ENCODE data around the gene TTC28. TPM values are rescaled to one million over a fixed set of nuclear protein-coding genes. Genes with fewer than 3 reads are reported as not detected.

TTC28 gene
- total RNA-seq, 3 donors from 2014 or later = 0.66 to 0.90 (median 0.71) TPM

DNA sequence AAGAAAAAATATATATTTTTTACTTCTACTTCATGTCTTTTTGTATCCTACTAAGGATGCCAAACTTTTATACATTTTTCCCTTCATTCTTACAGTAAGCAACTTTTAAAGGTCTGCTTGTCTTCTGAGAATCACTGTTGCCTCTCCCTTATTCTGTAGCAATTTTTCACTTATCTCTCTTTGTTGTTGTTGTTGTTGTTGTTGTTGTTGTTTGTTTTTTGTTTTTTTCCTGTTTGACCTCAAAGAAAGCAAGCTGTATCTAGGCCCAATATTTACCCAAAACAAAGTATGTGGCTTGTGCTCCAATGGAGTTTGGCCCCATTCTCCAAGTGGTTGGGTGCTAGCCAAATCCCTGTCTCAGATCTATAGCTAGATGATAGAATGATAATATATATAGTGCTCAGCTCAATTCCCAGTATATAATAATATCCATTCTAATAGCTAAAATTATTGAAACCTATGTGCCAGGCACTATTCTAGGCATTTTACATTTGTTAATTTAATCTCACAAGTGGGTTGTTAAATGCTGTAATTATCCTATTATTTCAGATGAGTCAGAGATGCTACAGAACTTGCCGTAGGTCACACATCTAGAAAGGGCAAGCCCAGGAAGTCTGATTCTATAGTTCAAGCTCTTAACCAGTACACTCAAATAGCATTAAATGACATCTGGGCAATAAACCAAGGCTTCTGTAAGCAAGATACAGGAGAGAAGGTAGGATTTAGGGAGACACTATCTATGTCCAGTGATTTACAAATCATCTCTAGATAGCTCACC lies 555.5 kb downstream of the TTC28 start:
- H3K36me3 Mint-ChIP-seq (ENCODE audit: insufficient read depth) = no peaks in the 10 kb centered on the region
- no peaks in the 10 kb centered on the region for H3K9me3 Mint-ChIP-seq
- no peak for DNase-seq
- no peak overlapping the region for H3K4me3 Mint-ChIP-seq
- ATAC-seq = no peak
- no peaks in the 10 kb centered on the region for H3K27me3 Mint-ChIP-seq (ENCODE audit: low read depth)
- H3K4me1 Mint-ChIP-seq (ENCODE audit: low read depth) = no peaks in the 10 kb centered on the region

GRCh38 chr22:28120691-28121592 lies 558.7 kb downstream of the TTC28 start:
- H3K9me3 Mint-ChIP-seq = no peaks in the 10 kb centered on the region

GRCh38 chr22:28118957-28119631 lies 560.5 kb downstream of the TTC28 start:
- Mint-ChIP-seq H3K4me3 (no peak overlapping the region), H3K9me3 (no peaks in the 10 kb centered on the region), H3K36me3 (ENCODE audit: insufficient read depth) (no peaks in the 10 kb centered on the region), H3K4me1 (ENCODE audit: low read depth) (no peaks in the 10 kb centered on the region), H3K27me3 (ENCODE audit: low read depth) (no peaks in the 10 kb centered on the region)
- DNase-seq (no peak), ATAC-seq (no peak)

More at GRCh38 chr22:28120691-28121592, 558.7 kb downstream of the TTC28 start:
- ATAC-seq (no peak), DNase-seq (no peak)
- Mint-ChIP-seq H3K27me3 (ENCODE audit: low read depth) (no peaks in the 10 kb centered on the region), H3K4me3 (no peak overlapping the region), H3K4me1 (ENCODE audit: low read depth) (no peaks in the 10 kb centered on the region), H3K36me3 (ENCODE audit: insufficient read depth) (no peaks in the 10 kb centered on the region)

DNA sequence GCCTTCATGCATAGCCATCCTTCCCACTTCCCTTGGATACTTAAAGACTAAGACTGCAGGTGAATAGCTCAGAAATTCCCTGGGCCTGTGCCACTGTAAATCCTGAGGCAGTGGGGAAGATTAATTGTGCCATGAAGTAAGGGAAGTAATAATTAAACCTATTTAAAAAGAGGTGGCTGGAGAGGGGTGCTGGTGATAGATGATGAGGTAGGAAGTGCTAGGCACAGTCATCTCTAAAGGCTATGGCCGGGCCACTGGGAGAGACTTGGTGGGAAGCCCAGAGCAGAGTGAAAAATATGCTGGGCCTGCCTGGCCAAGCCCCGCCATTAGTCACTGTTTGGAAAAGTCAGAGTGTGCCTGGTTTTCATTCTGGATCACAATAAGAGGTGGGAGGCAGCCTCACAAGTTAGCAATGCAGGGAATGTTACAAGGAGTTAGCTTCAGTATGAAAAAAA lies 563.4 kb downstream of the TTC28 start:
- DNase-seq = no peak
- no peak overlapping the region for H3K4me3 Mint-ChIP-seq
- no peaks in the 10 kb centered on the region for H3K9me3 Mint-ChIP-seq
- H3K27me3 Mint-ChIP-seq (ENCODE audit: low read depth) = no peaks in the 10 kb centered on the region
- H3K4me1 Mint-ChIP-seq (ENCODE audit: low read depth) = no peaks in the 10 kb centered on the region
- no peak for ATAC-seq
- H3K36me3 Mint-ChIP-seq (ENCODE audit: insufficient read depth) = no peaks in the 10 kb centered on the region

- no peaks in the 10 kb centered on the region for H3K9me3 Mint-ChIP-seq
- ATAC-seq = no peak
- DNase-seq = no peak
- no peak overlapping the region for H3K4me3 Mint-ChIP-seq
- H3K27me3 Mint-ChIP-seq (ENCODE audit: low read depth) = no peaks in the 10 kb centered on the region
- H3K36me3 Mint-ChIP-seq (ENCODE audit: insufficient read depth) = no peaks in the 10 kb centered on the region
- no peaks in the 10 kb centered on the region for H3K4me1 Mint-ChIP-seq (ENCODE audit: low read depth)
Measured at GRCh38 chr22:28115426-28115825, 564.2 kb downstream of the TTC28 start.

- Mint-ChIP-seq H3K4me1 (ENCODE audit: low read depth) (no peaks in the 10 kb centered on the region), H3K27me3 (ENCODE audit: low read depth) (no peaks in the 10 kb centered on the region), H3K4me3 (no peak overlapping the region), H3K36me3 (ENCODE audit: insufficient read depth) (no peaks in the 10 kb centered on the region), H3K9me3 (no peaks in the 10 kb centered on the region)
- no peak for DNase-seq
- ATAC-seq = no peak
Measured at GRCh38 chr22:28112548-28113043, 567.0 kb downstream of the TTC28 start.

DNA sequence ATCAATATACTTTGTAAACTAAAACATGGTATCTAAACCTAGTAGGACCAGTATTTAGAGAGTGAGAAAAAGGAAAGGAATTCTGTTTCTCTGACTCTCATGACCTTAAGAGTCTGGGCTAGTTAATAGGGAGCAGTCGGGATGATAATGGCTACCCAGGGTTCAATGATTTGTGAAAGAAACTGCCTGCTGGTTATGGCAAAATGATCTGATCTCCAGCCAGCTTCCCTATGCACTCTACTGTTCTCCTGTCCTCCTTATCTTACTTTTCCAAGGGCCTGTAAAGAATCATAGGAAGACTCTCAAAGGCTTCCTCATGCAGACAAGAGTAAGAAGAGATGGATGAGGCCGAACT lies 567.5 kb downstream of the TTC28 start:
- Mint-ChIP-seq H3K27me3 (ENCODE audit: low read depth) (no peaks in the 10 kb centered on the region), H3K9me3 (no peaks in the 10 kb centered on the region), H3K4me3 (no peak overlapping the region), H3K4me1 (ENCODE audit: low read depth) (no peaks in the 10 kb centered on the region), H3K36me3 (ENCODE audit: insufficient read depth) (no peaks in the 10 kb centered on the region)
- ATAC-seq (no peak), DNase-seq (no peak)

DNA sequence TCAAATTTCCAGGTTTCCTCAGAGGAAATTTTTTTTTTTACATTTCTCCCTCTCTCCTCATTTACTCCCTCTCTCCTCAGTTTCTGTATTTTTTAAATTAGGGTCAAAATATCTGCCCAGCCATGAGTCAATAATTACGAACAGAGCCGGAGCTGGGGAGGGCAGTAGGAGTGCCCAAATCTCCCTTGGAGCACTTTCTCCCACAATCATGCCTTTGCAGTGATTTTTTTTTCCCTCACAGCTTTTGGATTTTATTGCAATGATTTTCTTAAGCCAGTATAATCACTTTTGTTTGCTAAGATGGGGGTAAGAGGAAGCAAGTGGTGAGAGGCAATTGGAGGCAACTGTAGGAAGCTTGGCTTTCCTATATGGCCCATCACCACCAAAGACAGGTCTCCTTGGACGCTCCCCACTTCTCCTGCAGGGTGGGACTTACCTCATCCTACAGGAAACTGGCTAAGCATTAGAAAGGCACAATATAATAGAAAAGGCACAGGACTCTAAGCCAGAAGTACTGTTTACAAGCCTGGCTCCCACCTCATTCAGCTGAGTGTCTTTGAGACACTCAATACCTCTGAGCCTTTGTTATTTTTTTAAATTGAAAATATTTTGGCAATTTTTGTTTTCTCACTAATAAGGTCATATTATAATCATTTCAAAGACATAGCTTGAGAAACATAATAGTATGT lies 568.0 kb downstream of the TTC28 start:
- no peak for DNase-seq
- ATAC-seq = no peak
- Mint-ChIP-seq H3K9me3 (no peaks in the 10 kb centered on the region), H3K4me1 (ENCODE audit: low read depth) (no peaks in the 10 kb centered on the region), H3K27me3 (ENCODE audit: low read depth) (no peaks in the 10 kb centered on the region), H3K4me3 (no peak overlapping the region), H3K36me3 (ENCODE audit: insufficient read depth) (no peaks in the 10 kb centered on the region)

GRCh38 chr22:28108851-28109250 lies 570.8 kb downstream of the TTC28 start:
- no peaks in the 10 kb centered on the region for H3K27me3 Mint-ChIP-seq (ENCODE audit: low read depth)
- no peak for DNase-seq
- H3K9me3 Mint-ChIP-seq = no peaks in the 10 kb centered on the region
- ATAC-seq = no peak
- H3K4me1 Mint-ChIP-seq (ENCODE audit: low read depth) = no peaks in the 10 kb centered on the region
- H3K4me3 Mint-ChIP-seq = no peak overlapping the region
- no peaks in the 10 kb centered on the region for H3K36me3 Mint-ChIP-seq (ENCODE audit: insufficient read depth)

GRCh38 chr22:28106617-28107016 lies 573.0 kb downstream of the TTC28 start:
- DNase-seq (no peak), ATAC-seq (no peak)
- no peaks in the 10 kb centered on the region for H3K36me3 Mint-ChIP-seq (ENCODE audit: insufficient read depth)
- no peaks in the 10 kb centered on the region for H3K4me1 Mint-ChIP-seq (ENCODE audit: low read depth)
- H3K4me3 Mint-ChIP-seq = no peak overlapping the region
- H3K27me3 Mint-ChIP-seq (ENCODE audit: low read depth) = no peaks in the 10 kb centered on the region
- H3K9me3 Mint-ChIP-seq = no peaks in the 10 kb centered on the region

DNA sequence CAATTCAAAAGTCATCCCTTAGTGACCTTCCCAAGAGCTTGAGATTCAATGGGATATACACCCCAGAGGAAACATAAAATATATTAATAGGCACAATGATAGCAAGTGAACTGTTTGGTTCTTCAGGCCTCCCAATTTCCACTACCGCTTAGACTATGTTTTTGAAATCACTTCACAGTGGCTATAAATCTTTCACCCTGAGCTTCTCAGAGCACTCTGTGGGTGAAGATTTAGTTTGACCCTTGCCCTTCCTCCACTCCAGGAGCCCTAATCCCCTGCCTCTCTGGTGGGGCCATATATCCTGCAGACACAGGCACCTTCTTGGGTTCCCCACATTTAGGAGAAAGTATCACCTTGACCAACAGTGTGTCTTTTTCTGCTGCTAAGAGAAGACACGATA lies 573.7 kb downstream of the TTC28 start:
- Mint-ChIP-seq H3K9me3 (no peaks in the 10 kb centered on the region), H3K27me3 (ENCODE audit: low read depth) (no peaks in the 10 kb centered on the region), H3K4me3 (no peak overlapping the region), H3K4me1 (ENCODE audit: low read depth) (no peaks in the 10 kb centered on the region), H3K36me3 (ENCODE audit: insufficient read depth) (no peaks in the 10 kb centered on the region)
- DNase-seq = no peak
- no peak for ATAC-seq

DNA sequence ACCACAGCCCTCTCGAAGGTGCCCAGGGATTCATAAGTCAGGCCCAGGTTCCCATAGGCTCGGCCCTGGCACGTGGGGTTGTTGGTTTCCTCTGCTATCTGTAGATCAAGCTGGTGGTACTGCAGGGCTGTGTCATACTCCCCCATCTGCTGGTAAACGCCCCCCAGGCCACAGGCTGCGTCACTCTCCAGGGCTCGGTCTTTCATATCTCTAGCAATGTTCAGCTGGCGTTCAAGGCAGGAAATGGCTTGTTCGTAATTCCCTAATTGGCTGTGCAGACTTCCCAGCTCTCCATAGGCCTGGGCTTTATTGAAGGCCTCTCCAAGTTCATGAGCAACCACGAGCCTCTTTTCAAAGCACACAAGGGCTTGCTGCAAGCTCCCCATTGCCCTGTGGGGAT lies 574.2 kb downstream of the TTC28 start:
- Mint-ChIP-seq H3K36me3 (ENCODE audit: insufficient read depth) (no peaks in the 10 kb centered on the region), H3K4me1 (ENCODE audit: low read depth) (no peaks in the 10 kb centered on the region), H3K4me3 (no peak overlapping the region), H3K9me3 (no peaks in the 10 kb centered on the region), H3K27me3 (ENCODE audit: low read depth) (no peaks in the 10 kb centered on the region)
- DNase-seq = no peak
- ATAC-seq = no peak

DNA sequence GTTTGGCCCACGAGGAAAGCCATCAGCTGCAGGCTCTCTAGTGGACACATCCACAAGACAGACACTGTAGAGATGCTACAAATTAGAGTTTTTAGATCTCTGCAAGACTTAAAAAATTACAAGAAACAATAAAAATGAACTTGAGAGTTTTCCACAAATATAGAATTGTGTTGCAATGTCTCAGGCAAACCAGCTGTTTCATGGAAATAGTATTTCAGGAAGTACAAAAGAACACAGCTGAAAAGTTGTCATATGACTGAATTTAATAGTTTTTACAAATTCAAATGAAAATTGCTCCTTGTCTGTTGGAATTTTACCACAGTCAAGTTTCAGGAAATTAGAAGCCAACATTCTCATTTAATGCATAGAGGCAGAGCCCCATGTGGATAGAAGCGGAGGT lies 576.0 kb downstream of the TTC28 start:
- Mint-ChIP-seq H3K4me1 (ENCODE audit: low read depth) (no peaks in the 10 kb centered on the region), H3K27me3 (ENCODE audit: low read depth) (no peaks in the 10 kb centered on the region), H3K9me3 (no peaks in the 10 kb centered on the region), H3K36me3 (ENCODE audit: insufficient read depth) (no peaks in the 10 kb centered on the region), H3K4me3 (no peak overlapping the region)
- ATAC-seq = no peak
- no peak for DNase-seq

Data from activated T-cell treated with anti-CD3 and anti-CD28 coated beads, Interleukin-2, amount 50 U/mL, for 4 hours (primary cell).